Fibroblast of the aortic adventitia (primary cell): Measurements from ENCODE around the gene DNAJC10. TPM values are rescaled to one million over a fixed set of nuclear protein-coding genes. Genes with fewer than 3 reads are reported as not detected.
A peak's percentile ranks its signal among the peaks of the same experiment; 100 is the strongest.
"Not testable (repeated sequence)": the region's sequence is repeated elsewhere in the genome, so short reads cannot be mapped to it uniquely, and the experiment has no call there.

Experiments used
- DNase-seq: peaks from one replicate; pipeline ENCODE4 v3.0.0-alpha.2; 2010; ENCODE audit warnings: low read depth
- H3K4me3 ChIP-seq: 2 replicates; pipeline ENCODE4 v1.5.1; 2011; ENCODE audit warnings: low read depth, mild to moderate bottlenecking, control low read depth, low read length, moderate library complexity
- CTCF ChIP-seq: IDR thresholded peaks from 2 replicates; pipeline ENCODE4 v1.5.1; 2011; ENCODE audit warnings: mild to moderate bottlenecking, low read length, control low read depth, inconsistent platforms; ENCODE audit not compliant: insufficient read depth
- total RNA-seq: library from RNA; depleted of rRNA; stranded (reverse); fragments of >200 nt; gene quantifications from 2 replicates; pipeline ENCODE4 v1.2.3, GENCODE V29; 2012; ENCODE audit warnings: low replicate concordance

Gene DNAJC10
- total RNA-seq, 1 donor = 184 TPM

GRCh38 chr2:182779323-182779722 lies 63.3 kb downstream of the DNAJC10 start:
- no peak for TF ChIP-seq CTCF
- H3K4me3 ChIP-seq = no peak overlapping the region

GRCh38 chr2:182781099-182781498 lies 65.0 kb downstream of the DNAJC10 start:
- not testable (repeated sequence) for DNase-seq, H3K4me3 ChIP-seq

More at GRCh38 chr2:182779323-182779722, 63.3 kb downstream of the DNAJC10 start:
- DNase-seq = no peak

GRCh38 chr2:182782686-182783085 lies 66.6 kb downstream of the DNAJC10 start:
- not testable (repeated sequence) for H3K4me3 ChIP-seq, DNase-seq

GRCh38 chr2:182784058-182784706 lies 68.1 kb downstream of the DNAJC10 start:
- H3K4me3 ChIP-seq = no peak overlapping the region
- no peak for DNase-seq
- TF ChIP-seq CTCF = no peak

GRCh38 chr2:182784777-182785176 lies 68.7 kb downstream of the DNAJC10 start:
- no peak overlapping the region for H3K4me3 ChIP-seq
- TF ChIP-seq CTCF = peak; percentile 61
- DNase-seq = peak; percentile 66

GRCh38 chr2:182792441-182792840 lies 76.4 kb downstream of the DNAJC10 start:
- no peak overlapping the region for H3K4me3 ChIP-seq
- no peak for DNase-seq
- TF ChIP-seq CTCF = no peak

- H3K4me3 ChIP-seq = no peak overlapping the region
- TF ChIP-seq CTCF = no peak
- DNase-seq = no peak
These were observed 82.7 kb downstream of the DNAJC10 start for GRCh38 chr2:182798736-182799135.

- no peak for DNase-seq
- no peak overlapping the region for H3K4me3 ChIP-seq
- no peak for TF ChIP-seq CTCF
These were observed 88.1 kb downstream of the DNAJC10 start for GRCh38 chr2:182804128-182804527.
